ENCODE measurements around the gene PRDX5. TPM values are rescaled to one million over a fixed set of nuclear protein-coding genes. Genes with fewer than 3 reads are reported as not detected.

PRDX5 gene
- total and polyA plus RNA-seq, 9 of the 15 experiments (the other 6 are each of a cell fraction or from before 2014, with no cell fraction given): 40.8 to 327 (median 204) TPM

DNA sequence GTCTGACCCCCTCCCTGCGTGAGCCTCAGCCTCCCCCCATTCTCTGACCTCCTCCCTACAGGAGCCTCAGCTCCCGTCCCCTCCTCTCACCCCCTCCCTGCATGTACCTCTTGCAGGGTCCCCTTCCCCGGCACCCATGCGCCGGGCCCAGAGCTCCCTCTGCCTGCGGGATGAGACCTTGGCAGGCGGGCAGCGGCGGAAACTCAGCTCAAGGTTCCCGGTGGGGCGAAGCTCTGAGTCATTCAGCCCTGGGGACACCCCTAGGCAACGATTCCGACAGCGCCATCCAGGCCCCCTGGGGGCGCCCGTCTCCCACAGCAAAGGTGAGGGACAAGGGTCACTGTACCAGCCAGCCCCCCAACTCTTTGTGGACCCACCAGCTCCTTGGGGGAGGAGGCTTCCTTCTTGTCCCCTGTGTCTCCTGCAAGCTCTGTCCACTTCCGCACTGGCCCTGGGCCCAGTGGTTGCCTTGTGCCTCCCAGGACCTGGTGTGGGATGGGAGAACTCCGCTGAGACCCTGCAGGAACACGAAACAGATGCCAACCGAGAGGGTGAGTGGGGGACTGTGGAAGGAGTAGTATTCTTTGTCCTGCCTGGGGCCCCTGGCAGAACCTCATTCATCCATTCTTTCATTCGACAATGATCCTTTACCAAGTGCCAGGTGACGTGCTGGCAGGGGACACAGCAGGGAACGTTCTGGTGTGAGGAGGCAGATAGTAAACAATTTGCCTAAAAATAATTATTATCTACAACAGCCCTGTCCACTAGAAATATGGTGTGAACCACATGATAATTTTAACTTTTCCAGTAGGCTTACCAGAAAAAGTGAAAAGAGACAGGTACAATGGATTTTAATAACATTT, 37.4 kb downstream of the PRDX5 start (continued):
- TF ChIP-seq MEF2A (IDR thresholded peaks at IDR 0.05; ENCODE audit: control insufficient read depth, low read depth, low read length) (no peak), TOE1 (IDR thresholded peaks at IDR 0.05; ENCODE audit: borderline replicate concordance) (peak; percentile 62; the same call in 1 of the 2 replicates), TOE1 (CRISPR knock-in tag; IDR thresholded peaks at IDR 0.05; ENCODE audit: borderline replicate concordance, low read depth) (no peak), CBFB (CRISPR knock-in tag; IDR thresholded peaks at IDR 0.05) (no peak), EHMT2 (IDR thresholded peaks at IDR 0.05) (peak; percentile 29; the same call in 1 of the 2 replicates), ZNF324 (CRISPR knock-in tag; IDR thresholded peaks at IDR 0.05) (no peak), BRD9 (IDR thresholded peaks at IDR 0.05; ENCODE audit: low read depth, partially characterized antibody) (peak; percentile 84), ESRRA (IDR thresholded peaks at IDR 0.05; ENCODE audit: borderline replicate concordance, low read depth) (peak; percentile 88), TCF3 (CRISPR knock-in tag; IDR thresholded peaks at IDR 0.05) (peak; percentile 18; the same call in 1 of the 2 replicates), NR2C1 (IDR thresholded peaks at IDR 0.05) (peak; percentile 82), NR2C1 (tag; IDR thresholded peaks at IDR 0.05) (peak; percentile 70), ZC3H8 (IDR thresholded peaks at IDR 0.05) (0 out of 2 replicates have a peak, but pooled peaks have one; percentile 11)
- TF ChIP-seq, protein P1, sequence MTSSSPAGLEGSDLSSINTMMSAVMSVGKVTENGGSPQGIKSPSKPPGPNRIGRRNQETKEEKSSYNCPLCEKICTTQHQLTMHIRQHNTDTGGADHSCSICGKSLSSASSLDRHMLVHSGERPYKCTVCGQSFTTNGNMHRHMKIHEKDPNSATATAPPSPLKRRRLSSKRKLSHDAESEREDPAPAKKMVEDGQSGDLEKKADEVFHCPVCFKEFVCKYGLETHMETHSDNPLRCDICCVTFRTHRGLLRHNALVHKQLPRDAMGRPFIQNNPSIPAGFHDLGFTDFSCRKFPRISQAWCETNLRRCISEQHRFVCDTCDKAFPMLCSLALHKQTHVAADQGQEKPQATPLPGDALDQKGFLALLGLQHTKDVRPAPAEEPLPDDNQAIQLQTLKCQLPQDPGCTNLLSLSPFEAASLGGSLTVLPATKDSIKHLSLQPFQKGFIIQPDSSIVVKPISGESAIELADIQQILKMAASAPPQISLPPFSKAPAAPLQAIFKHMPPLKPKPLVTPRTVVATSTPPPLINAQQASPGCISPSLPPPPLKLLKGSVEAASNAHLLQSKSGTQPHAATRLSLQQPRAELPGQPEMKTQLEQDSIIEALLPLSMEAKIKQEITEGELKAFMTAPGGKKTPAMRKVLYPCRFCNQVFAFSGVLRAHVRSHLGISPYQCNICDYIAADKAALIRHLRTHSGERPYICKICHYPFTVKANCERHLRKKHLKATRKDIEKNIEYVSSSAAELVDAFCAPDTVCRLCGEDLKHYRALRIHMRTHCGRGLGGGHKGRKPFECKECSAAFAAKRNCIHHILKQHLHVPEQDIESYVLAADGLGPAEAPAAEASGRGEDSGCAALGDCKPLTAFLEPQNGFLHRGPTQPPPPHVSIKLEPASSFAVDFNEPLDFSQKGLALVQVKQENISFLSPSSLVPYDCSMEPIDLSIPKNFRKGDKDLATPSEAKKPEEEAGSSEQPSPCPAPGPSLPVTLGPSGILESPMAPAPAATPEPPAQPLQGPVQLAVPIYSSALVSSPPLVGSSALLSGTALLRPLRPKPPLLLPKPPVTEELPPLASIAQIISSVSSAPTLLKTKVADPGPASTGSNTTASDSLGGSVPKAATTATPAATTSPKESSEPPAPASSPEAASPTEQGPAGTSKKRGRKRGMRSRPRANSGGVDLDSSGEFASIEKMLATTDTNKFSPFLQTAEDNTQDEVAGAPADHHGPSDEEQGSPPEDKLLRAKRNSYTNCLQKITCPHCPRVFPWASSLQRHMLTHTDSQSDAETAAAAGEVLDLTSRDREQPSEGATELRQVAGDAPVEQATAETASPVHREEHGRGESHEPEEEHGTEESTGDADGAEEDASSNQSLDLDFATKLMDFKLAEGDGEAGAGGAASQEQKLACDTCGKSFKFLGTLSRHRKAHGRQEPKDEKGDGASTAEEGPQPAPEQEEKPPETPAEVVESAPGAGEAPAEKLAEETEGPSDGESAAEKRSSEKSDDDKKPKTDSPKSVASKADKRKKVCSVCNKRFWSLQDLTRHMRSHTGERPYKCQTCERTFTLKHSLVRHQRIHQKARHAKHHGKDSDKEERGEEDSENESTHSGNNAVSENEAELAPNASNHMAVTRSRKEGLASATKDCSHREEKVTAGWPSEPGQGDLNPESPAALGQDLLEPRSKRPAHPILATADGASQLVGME (CRISPR knock-in tag; IDR thresholded peaks at IDR 0.05): no peak
- TF ChIP-seq, protein P2, sequence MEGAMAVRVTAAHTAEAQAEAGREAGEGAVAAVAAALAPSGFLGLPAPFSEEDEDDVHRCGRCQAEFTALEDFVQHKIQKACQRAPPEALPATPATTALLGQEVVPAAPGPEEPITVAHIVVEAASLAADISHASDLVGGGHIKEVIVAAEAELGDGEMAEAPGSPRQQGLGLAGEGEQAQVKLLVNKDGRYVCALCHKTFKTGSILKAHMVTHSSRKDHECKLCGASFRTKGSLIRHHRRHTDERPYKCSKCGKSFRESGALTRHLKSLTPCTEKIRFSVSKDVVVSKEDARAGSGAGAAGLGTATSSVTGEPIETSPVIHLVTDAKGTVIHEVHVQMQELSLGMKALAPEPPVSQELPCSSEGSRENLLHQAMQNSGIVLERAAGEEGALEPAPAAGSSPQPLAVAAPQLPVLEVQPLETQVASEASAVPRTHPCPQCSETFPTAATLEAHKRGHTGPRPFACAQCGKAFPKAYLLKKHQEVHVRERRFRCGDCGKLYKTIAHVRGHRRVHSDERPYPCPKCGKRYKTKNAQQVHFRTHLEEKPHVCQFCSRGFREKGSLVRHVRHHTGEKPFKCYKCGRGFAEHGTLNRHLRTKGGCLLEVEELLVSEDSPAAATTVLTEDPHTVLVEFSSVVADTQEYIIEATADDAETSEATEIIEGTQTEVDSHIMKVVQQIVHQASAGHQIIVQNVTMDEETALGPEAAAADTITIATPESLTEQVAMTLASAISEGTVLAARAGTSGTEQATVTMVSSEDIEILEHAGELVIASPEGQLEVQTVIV (CRISPR knock-in tag; IDR thresholded peaks at IDR 0.05; ENCODE audit: borderline replicate concordance): no peak
